Colon (tissue), 2 donors: ENCODE measurements around the gene SCAI.
"Not testable (repeated sequence)": the region's sequence is repeated elsewhere in the genome, so short reads cannot be mapped to it uniquely, and the experiment has no call there.

Source experiments
- FAIRE-seq: peaks from 2 replicates; lab custom pipeline; 2012; peaks lifted over from hg19 to GRCh38; lab: Jason Lieb, UNC
- donor health status: control.
- donor health status: control.

Gene SCAI

GRCh38 chr9:125143377-125144090 is at the start of gene SCAI:
TSS of gene SCAI (minus strand) at chr9:125143528. CDS start at chr9:125143437, 91 bp downstream.
- FAIRE-seq = no peak

GRCh38 chr9:125190361-125190801 is 47.1 kb upstream of the SCAI start:
- no peak for FAIRE-seq

- FAIRE-seq = no peak
Measured at GRCh38 chr9:125189361-125190289, 46.3 kb upstream of the SCAI start, which contains the start of gene PPP6C. TSS of gene PPP6C (minus strand) at chr9:125189803. CDS start at chr9:125189718, 85 bp downstream.

GRCh38 chr9:125189011-125189360 is 45.7 kb upstream of the SCAI start:
- FAIRE-seq = no peak

- FAIRE-seq = no peak
Measured at GRCh38 chr9:125183561-125183960, 40.2 kb upstream of the SCAI start.

GRCh38 chr9:125183054-125183453 is 39.7 kb upstream of the SCAI start:
- no peak for FAIRE-seq

GRCh38 chr9:125181756-125182155 is 38.4 kb upstream of the SCAI start:
- not testable (repeated sequence) for FAIRE-seq

GRCh38 chr9:125180876-125181275 is 37.5 kb upstream of the SCAI start:
- FAIRE-seq = no peak

GRCh38 chr9:125179776-125180175 is 36.4 kb upstream of the SCAI start:
- FAIRE-seq = not testable (repeated sequence)

- FAIRE-seq = no peak
Measured at GRCh38 chr9:125177888-125178287, 34.6 kb upstream of the SCAI start.

GRCh38 chr9:125176636-125177035 is 33.3 kb upstream of the SCAI start:
- FAIRE-seq = no peak

GRCh38 chr9:125172031-125172755 is 28.9 kb upstream of the SCAI start:
- no peak for FAIRE-seq

- FAIRE-seq = no peak
Measured at GRCh38 chr9:125169895-125170294, 26.6 kb upstream of the SCAI start.

- no peak for FAIRE-seq
Measured at GRCh38 chr9:125166762-125167161, 23.4 kb upstream of the SCAI start.

- FAIRE-seq = not testable (repeated sequence)
Measured at GRCh38 chr9:125162891-125163290, 19.6 kb upstream of the SCAI start.

GRCh38 chr9:125161284-125161918 is 18.1 kb upstream of the SCAI start:
- FAIRE-seq = no peak

- FAIRE-seq = no peak
Measured at GRCh38 chr9:125160750-125161149, 17.4 kb upstream of the SCAI start.

- no peak for FAIRE-seq
Measured at GRCh38 chr9:125156551-125156950, 13.2 kb upstream of the SCAI start.

- no peak for FAIRE-seq
Measured at GRCh38 chr9:125153712-125154367, 10.5 kb upstream of the SCAI start.

- no peak for FAIRE-seq
Measured at GRCh38 chr9:125151730-125152129, 8.4 kb upstream of the SCAI start.
